Stimulated activated CD4-positive, alpha-beta T cell treated with anti-CD3 and anti-CD28 coated beads, Interleukin-2, amount 100 ng/mL, for 48 hours (primary cell): ENCODE measurements around the gene TMEM135.
"Not testable (repeated sequence)": the region's sequence is repeated elsewhere in the genome, so short reads cannot be mapped to it uniquely, and the experiment has no call there.

Experiments
- DNase-seq, 2 donors: peaks; one replicate each; pipeline ENCODE4 v3.0.0-alpha.2; 2020

The TMEM135 gene

GRCh38 chr11:87263979-87264378 lies 226.2 kb downstream of the TMEM135 start:
- DNase-seq: no peak

DNA sequence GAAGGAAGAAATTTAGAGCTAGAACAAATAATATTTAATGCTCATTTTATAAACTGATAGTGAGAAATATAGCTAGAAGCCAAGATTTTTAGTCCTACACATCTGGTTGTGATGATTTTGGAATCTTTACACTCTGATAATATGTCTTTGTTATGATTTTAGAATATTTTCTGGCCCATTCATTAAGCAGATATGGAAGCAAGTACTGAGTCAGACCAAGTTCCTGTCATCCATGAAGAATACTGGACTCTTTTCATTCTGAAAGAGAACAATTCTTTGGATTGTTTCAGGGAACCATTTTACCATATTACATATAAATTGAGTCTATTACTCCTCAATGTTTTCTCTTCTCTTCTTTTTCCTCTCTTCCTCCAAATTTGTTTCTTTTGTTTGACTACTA lies 227.4 kb downstream of the TMEM135 start:
- DNase-seq: no peak

DNA sequence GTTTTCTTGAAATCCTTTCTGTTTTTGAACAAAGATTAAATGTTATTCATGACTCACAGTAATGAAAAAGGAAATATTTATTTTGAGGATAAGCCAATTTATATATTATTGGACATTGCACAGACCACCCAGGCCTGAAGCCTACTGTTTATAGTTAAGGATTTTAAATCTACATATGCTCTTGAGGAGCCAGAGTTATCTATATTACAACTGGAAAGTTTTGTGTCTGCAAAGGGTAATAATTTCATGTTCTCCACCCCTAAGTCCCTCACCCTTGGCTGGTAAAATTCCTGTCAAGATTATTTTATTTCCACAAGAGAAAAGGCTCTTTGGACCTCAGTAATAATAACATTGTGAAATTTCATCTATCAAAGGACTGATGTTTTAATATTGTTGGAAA lies 228.2 kb downstream of the TMEM135 start:
- no peak for DNase-seq

DNA sequence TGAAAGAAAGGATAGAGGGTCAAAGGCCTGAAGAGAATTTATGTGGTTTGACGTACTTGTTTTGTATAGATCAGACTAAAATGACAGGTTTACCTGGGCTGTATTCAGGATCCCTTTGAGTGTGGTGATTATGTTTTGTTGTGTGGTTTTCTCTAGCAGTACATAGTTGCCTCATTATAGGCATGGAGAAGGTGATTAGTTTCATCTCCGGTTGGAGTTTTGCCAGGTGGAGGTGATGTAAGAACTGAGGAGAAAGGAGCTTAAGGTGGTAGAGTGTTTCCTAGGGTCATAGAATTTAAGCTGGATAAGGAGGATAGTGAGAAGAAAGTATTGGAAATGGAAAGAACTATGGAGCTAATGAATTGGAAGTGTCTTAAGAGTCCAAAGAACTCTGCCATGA lies 229.0 kb downstream of the TMEM135 start:
- DNase-seq: no peak

DNA sequence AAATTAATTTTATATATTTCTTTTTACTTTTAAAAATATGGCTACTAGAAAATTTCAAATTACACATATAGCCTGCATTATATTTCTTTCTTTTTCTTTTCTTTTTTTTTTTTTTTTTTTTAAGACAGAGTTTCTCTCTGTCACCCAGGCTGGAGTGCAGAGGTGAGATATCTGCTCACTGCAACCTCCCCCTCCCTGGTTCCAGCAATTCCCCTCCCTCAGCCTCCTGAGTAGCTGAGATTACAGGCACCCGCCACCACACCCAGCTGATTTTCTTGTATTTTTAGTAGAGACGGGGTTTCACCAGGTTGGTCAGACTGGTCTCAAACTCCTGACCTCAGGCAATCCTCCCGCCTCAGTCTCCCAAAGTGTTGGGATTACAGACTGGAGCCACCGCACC lies 234.2 kb downstream of the TMEM135 start:
- DNase-seq: not testable (repeated sequence)

GRCh38 chr11:87275176-87275575 lies 237.4 kb downstream of the TMEM135 start:
- DNase-seq: no peak

- no peak for DNase-seq
Observed at GRCh38 chr11:87280143-87280542, 242.4 kb downstream of the TMEM135 start.

- no peak for DNase-seq
Observed at GRCh38 chr11:87281496-87281895, 243.8 kb downstream of the TMEM135 start.

DNA sequence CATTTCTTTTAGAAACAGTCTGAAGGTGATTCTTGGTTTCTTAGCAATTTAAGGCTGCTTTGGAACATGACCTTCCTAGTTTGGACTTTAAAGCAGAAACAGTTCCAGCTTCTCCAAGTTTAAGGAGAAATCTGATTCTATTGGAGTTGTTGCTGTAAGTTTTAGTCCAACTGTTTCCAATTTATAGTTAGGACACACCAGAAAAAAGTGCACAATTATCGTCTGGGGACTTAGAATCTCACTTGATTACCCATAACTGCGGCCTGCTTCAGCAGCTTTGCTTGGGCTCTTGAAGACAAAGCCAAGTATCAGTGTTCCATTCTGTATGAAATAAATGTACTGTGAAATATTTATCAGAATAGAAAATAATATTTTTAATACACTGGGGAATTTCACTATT lies 246.6 kb downstream of the TMEM135 start:
- no peak for DNase-seq

GRCh38 chr11:87285674-87286073 lies 247.9 kb downstream of the TMEM135 start:
- DNase-seq: not testable (repeated sequence)

- DNase-seq: no peak
Observed at GRCh38 chr11:87286338-87286737, 248.6 kb downstream of the TMEM135 start.

DNA sequence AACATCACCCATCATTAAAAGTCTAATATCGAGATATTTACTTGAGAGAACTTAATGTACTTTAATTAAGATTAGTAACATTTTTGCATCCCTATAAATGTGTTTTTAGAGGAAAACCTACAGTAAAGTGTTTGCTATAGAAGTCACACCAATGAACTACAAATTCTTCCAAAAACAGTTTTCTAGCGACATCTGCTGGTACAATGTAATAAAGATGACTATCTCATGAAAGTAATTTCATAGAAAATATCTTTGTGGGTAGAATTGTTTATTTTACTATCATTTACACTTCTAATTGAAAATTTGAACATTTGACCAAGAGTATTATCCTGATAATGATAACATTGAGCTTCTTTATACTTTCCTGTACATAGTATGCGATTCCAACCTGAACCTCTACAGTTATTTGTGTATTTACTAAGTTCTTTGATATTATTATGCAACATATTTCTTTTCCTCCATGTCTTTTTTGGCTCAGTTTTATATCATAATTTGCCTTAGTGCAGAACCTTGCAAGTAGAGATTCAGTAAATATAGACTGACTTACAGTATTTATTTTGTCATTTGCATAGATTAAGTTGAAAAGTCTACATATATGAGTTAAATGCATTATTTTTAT lies 252.7 kb downstream of the TMEM135 start:
- no peak for DNase-seq

DNA sequence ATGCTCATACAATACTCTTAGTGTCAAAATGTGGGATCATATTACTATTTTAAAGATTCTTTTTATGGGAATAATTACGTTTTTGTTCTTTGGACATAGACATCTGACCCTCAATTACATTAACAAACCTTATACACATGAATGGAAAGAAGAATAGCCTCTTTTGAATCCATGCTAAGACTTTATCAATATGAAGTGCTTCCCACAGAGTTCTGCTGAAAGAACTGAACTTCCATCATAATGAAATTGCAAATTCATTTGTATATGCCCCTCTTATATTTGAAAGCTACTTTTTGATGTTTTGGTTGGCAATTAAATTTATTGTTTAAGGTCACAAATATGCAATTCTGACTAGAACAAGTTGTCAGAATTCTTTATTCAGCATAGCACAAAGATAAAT lies 254.9 kb downstream of the TMEM135 start:
- no peak for DNase-seq

DNA sequence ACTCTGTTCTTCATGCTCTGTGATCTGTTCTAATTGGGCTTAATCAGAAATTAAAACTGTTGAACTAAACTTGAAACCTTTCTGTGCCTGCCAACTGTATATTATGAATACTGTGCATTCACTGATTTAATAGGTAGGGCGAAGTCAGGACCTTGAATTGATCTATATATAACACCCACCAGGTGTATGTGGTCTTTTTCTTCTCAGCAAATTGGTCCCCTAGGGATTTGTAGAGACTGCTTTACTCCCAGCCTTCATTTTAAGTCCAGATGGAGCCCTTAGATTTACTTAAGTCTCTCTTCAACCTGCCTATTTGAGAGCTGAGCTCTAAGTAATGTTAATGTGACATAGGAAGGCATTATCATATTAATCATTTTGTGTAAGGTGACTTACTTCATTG lies 257.5 kb downstream of the TMEM135 start:
- no peak for DNase-seq

DNA sequence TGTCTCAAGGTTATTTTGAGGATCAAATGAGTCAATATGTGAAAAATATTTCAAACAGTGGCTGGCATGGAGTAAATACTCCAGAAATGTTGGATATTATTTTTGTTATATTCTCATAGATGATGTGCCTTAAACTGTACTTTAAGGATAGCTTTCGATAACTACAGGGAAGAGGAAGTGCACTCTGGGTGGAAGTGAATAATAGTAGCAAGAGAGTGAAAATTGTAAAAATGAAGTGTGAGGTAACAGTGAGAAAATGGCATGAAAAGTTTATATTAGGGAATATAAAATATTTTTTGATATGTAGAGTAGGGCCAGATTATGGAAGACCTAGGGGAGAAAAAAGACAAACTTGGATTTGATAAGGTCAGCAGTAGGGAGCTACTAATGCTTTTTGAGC lies 258.9 kb downstream of the TMEM135 start:
- no peak for DNase-seq

GRCh38 chr11:87298155-87298554 lies 260.4 kb downstream of the TMEM135 start:
- DNase-seq: no peak

GRCh38 chr11:87299041-87299481 lies 261.3 kb downstream of the TMEM135 start:
- DNase-seq: no peak

DNA sequence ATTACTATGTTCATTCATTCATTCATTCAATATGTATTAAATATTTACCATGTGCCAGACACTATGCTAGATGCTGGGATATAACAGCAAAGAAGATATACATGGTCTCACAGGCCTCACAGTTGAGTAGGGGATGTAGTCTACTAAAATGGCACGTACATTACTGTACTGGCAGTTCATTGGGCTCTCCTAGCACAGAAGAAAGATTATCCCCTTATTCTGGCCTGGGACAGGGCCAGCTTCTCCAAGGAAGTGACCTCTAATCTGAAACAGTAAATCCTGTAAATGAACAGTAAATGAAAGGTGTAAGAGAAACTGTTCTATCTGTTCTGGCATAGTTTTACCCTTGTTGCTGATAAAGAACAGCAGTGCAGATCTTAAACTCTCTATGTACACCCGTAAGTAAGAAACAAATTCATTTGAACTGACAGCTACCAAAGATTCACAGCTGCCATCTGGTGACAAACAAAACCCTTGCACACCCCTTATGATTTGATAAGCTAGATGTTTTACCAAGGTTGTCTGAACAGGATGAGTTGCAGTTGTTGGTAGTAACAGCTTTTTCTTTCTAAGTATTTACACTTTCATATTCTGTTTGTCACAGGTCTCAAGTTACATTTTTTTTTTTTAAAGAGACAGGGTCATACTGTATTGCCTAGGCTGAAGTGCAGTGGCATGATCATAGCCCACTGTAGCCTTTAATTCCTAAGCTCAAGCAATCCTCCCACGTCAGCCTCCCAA lies 263.1 kb downstream of the TMEM135 start:
- DNase-seq: no peak

GRCh38 chr11:87301785-87302540 lies 264.2 kb downstream of the TMEM135 start:
- DNase-seq: no peak

DNA sequence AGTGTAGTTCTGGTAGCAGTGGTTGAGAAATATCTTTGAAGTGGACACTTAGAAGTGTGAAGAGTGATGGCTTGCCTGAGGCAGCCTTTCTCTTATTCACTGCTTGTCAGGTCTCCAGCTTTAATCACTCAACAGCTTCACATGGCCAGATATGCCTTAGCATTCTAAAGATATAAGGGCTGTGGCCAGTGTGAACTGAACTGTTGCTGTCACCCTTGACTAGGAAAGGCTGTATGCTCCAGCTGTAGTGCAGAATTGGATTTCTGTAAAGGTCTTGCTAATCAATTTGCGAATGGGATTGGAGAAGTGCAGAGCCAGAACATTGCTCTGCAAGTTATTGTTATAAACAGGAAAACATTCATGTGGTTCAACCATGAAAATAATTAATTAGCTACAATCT lies 266.7 kb downstream of the TMEM135 start:
- DNase-seq: no peak

DNA sequence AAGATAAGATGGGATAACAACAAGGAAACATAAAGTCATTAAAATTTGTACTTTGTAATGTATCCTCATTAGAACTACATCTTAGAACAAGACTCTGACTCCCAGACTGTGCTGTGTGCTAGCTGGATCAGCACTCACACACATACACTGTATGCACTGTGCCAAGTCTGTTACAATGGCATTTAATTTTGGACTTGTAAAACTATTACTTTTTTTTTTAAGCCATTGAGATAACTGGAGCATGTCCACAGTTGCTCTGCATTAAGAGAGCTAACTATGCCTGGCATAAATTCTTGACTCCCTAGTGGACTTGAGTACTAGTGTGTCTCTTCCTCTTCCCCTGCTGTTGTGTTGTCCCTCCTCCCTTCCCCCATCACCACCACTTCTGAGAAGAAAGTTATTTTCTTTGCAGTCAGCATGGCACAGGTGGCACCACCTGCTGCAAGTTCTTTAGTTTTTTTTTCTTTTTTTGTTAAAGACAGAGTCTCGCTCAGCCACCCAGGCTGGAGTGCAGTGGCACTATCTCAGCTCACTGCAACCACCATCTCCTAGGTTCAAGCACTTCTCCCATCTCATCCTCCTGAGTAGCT lies 268.6 kb downstream of the TMEM135 start:
- DNase-seq: no peak

- DNase-seq: no peak
Observed at GRCh38 chr11:87307101-87307500, 269.4 kb downstream of the TMEM135 start.

GRCh38 chr11:87315229-87315628 lies 277.5 kb downstream of the TMEM135 start:
- no peak for DNase-seq

DNA sequence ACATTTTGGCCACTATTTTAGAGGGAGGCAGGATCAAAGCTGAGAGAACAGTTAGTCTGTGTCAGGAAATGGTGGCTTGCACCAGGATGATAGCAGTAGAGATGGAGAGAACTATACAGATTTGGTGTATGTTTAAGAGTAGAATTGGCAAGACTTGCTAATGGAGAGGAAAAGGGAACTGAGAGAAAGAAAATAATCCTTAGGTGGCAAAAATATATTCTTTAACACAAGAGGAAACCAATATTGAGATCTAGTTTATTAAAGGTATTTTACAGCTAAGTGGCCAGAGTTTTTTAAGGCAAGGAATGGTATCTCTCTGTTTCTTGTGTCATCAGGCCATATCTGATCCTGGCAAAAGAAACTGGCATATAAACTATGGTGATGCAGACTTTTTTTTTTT lies 278.8 kb downstream of the TMEM135 start:
- DNase-seq: no peak
